NCI-H2227 (cell line): ENCODE data around the gene SUGCT.

Experiments
- DNase-seq: peaks from one replicate; lab custom pipeline; 2025; ENCODE audit not compliant: unreplicated experiment; lab: John Stamatoyannopoulos, UW

Gene SUGCT

DNA sequence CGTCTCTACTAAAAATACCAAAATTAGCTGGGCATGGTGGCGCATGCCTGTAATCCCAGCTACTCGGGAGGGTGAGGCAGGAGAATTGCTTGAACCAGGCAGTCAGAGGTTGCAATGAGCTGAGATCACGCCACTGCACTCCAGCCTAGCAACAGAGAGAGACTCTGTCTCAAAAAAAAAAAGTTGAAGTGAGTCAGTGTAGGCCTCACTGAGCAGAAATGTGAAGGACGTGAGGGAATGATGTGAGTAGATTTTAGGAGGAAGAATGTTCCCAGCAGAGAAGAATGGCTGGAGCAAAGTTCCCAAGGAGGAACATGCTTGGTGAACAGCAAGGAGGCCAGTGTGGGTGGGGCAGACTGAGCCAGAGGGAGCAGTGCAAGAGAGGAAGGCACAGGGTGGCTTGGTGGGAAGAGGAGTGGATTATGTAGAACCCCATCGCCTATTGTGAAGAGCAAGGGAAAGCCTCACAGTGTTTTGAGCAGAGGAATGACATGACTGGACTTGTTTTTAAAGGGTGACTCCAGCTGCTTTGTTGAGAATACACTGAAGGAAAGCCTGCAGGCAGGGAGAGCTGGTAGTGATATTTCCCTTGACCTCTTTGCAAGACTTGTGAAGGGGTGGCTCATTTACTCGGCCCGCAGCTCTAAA lies 708.7 kb downstream of the SUGCT start:
- no peak for DNase-seq

DNA sequence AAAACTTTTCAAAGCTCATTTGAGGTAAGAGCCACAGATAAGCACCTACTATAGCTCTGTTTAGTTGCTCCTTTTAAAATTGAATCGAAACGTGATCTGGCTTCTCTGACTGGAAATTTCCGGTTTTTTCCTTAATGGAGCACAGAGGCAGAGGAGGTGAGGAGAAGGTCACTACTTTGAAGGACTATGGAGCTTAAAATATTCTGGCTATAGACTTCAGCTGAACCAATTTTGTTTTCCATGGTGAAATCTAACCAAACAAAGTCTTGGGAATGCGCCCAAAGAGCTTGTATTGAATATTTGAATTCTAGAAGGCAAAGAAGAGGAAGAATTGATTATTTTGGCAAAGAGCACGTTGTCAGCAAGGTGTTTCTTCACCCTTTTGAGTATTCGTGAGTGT lies 711.1 kb downstream of the SUGCT start:
- no peak for DNase-seq

DNA sequence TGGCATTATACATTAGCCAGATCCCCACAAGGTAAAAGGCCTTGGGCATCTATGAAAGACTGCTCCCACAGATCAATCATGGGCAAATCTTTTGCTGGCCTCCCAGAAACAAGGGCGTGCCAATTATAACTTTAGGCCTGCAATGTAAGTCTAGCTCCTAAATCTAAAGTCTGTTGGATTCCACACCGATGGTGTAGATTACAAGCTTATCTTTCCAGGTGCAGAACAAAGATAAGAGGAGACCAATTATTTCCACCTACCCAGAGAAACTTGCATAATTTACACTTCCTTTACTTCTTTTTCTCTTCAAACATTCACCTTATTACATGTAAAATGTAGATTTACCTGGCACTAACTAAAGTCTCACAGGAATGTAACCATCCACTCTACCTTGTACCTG lies 713.1 kb downstream of the SUGCT start:
- DNase-seq = no peak

DNA sequence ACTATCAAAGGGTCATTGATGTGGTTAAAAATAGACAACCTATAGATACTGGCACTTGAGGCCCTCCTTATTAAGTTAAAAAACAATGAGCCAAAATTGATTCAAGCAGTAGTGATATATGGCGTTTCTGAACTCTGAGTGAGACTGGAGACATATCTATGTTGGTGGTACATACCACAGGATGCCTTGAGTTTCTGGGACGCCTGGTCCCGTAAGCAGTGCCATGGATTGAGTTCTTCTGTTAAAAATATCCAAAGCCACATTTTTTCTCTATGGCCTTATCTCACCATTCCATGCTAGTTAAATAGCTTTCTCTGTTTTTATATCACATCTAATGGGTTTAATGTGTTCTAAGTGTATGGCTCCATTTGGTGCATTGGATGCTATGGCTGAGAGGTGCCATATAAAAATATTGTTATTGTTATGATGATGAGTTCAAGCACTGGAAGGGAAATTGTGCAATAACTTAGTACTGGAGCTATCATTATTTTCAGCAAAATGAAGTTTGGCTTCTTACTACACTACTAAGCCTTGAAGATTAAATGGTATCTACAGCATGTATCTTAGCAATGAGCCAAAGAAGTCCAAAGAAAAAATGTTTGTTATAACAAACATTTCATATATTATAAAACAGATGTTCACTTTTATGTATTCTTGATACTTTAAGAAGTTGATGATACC lies 713.9 kb downstream of the SUGCT start:
- no peak for DNase-seq

DNA sequence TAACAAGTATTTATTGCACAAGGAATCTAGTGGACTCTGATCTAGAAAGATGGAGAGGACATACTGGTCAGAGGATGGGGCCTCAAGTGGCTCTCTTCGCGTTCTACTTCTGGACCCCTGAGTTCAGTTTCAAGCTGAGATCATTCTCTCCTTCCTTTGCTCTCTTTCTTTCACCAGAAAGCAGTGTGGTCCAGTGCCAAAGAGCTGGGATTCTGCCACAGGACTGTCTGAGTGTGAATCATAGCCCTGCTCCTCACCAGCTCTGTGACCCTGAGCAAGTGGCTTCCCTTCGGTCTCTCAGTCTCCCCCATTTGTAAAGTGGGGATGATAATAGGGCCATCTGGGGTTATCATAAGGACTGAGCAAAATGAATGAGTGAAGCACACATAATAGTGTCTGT lies 715.2 kb downstream of the SUGCT start:
- no peak for DNase-seq

DNA sequence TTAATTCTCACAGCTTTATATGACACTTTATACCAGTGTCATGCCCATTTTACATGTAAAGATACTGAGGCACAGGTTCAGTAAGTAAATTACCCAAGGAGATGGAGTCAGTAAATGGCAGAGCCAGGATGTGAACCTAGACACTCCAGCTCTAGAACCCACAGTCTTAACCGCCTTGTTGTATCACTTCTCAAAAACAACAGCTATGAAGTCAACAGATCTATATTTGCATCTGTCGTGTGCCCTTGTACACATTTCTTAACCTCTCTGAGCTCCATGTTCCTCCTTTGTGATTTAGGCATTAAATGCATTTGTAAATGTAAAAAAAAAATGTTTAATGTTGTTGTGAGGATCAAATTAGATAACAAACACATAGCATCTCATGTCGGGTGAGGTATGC lies 716.2 kb downstream of the SUGCT start:
- DNase-seq = no peak

DNA sequence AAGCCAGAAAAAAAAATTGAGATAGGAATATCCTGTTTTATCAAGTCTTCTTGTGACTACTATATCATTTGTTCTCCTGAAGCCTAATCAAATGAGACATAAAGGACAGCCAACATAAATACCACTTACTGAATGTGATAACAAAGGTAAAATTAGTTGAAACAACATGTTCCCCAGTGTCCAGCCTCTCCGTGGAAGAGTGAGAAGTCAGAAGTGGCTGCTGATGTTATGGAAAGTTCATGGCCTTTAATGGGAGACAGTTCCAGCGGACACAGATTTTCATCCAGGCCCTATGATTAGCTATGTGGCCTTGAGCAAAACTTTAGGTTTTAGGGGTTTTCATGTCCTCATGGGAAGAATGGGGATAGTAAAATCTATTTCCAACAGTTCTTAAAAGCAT lies 724.3 kb downstream of the SUGCT start:
- no peak for DNase-seq

DNA sequence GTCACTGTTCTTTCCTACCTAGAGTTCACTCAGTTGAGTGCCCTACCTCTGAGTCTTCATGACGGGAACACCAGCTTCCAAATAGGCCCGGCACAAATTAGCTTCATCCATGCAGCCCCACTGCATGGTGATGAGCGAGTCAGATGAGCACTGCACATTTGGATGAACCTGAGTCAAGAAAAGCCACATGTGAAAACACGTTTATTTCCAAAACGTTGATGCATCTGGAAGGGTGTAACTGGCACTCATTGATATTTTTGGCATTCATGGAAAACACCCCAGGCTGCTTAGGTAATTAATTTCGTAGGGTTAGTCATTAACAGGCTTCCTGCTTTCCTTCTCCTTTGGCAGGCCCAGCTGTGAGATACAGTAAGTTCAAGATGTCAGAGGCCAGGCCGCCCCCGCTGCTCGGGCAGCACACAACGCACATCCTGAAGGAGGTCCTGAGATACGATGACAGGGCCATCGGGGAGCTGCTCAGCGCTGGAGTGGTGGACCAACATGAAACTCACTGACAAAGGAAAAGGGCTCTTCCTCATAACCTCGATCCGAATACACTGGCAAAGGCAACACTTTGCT lies 725.2 kb downstream of the SUGCT start:
- no peak for DNase-seq

DNA sequence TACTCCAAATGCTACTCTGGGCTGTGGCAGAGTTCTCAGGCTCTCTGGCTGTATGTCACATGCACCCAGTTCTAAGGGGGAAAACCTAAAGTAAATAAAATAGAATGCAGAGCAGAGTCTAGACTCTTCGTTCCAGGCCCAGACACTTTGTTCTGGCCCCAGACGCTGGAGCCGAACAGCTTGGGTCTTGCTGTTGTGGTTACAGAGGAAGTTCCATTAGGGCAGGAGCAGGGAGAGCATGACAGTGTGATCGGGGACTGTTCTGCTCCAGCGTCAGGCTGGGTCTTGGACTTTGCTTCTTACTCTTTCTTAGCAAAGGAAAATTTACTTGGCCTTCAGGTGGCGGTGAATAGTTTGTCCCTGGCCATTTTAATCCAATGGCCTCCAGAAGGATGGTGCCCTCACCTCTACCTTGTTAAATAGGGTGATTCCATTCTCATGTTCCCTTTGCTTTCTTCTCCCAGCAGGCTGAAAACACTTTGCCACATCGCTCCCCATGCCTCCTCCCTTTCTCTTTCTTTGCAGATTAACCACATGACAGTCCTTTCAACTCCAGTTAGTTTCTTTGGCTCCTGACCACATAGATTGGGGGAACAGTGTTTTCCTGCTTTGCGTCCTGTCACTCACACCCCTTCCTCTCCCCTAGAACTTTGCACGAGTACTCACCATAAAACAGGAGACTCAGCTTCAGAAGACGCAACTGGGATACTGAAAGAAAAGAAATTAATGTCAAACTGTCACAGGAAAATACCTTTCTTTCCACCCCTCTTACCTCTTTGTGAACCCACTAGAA lies 730.8 kb downstream of the SUGCT start:
- no peak for DNase-seq

DNA sequence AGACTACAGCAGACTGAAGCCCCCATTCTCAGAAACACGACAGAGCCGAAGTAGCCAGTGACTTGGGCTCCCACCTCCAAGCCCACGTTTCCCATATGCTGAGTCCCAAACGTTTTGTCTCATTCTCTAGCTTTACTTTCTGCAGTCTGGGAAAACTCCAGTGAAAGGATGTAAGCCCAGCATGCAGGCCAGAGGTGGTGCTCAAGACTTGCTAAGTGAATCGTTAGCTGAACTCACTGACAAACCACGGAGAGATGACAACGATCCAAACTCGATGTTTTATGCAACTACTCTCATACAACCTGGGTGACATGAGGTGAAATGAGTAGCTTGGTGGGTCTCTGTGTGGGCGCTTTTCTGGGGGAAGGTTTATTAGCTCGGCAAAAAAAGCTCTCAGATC lies 731.8 kb downstream of the SUGCT start:
- DNase-seq = no peak

DNA sequence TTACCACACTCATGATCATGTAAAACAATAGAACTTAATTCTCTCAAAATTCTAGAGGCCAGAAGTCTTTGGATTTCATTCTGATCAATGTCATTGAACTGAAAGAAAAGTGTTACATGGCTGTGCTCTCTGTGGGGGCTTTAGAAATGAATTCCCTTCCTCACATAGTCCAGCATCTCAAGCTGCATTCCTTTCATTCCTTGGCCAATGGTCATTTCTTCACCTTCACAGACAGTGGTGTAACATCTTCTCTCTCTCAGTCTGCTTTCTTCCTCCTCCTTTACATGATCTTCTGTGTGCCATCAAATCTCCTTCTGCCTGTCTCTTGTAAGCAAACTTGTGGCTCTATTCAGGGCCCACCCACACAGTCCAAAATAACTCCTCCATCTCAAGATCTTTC lies 735.3 kb downstream of the SUGCT start:
- DNase-seq = no peak

DNA sequence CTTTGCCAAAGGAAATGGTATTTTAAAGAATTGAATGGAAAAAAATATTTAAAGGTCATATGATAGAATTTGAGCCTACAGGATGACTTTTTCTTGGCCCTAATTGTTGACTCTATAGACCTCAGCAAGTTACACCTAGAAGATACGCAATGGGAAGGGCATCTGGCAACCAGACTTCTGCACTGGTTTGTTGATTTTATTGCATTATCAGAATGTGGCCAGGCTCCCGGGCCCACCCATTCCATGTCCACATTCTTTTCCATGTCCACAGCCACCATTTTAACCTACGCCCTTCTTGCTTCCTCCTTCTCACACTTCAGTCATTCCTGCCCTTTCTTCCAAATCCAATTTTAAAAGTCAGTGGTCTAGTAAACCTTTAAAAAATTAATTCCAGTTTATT lies 738.4 kb downstream of the SUGCT start:
- no peak for DNase-seq

DNA sequence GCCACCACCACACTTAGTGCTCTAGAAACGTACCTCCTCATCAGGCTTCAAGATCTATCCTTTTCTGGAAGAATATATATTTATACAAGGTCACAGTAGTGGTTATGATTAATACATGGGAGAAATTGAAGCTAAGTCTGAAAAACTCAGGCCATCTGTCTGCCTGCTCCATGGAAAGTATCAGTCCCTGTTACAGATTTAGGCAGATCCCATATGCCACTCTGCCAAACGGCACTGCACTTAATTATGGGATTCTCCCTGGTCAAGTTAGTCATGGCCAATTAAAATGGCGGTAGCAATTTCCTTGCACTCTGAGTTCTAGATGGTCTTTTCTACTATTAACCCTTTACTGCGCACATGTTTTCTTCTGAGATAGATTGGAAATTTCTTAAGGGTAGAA lies 740.0 kb downstream of the SUGCT start:
- no peak for DNase-seq

DNA sequence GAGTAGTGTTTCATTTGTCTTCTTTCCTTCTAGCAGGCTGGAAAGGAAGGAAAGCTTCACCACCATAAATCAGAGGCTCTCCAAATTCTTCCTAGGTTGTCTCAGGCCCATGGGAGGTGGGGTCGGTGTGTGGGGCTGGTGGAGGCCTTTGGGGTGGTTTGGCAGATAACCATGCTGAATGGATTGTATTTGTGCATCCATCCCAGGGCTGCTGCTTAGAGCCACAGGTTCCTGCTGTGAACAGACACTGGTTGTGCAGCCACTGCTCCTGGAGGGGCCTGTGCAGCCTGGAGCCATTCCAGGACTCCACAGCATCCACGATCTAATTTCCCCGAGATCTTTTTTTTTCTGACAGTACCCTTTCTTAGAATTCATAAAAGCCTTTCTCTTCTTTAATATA lies 741.8 kb downstream of the SUGCT start:
- no peak for DNase-seq

DNA sequence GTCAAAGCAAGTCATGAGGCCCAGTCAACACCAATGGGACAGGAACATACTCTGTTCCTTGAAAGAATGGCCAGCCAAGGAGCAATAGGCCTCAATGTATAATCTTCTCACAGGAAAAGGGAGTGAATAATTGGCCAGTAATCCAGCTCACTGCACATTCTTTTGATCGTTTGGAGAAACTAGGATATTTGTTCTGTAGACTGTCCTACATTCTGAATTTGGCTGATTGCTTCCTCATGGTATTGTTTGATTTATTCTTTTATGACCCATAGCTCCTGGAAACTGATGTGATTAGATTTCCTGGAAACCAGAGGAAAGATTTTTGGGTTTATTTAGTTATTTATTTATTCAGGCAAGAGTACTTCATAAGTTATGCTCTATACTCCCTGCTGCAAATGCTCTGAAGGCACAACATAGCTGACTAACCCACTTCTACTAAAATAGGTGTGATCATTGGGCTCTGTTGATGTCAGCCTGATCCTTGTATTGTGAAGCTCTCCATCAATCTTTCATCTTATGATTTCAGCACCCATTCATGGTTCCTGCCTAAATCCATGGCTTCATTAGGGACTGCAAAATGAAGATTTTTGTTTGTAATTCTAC lies 745.2 kb downstream of the SUGCT start:
- DNase-seq = no peak

DNA sequence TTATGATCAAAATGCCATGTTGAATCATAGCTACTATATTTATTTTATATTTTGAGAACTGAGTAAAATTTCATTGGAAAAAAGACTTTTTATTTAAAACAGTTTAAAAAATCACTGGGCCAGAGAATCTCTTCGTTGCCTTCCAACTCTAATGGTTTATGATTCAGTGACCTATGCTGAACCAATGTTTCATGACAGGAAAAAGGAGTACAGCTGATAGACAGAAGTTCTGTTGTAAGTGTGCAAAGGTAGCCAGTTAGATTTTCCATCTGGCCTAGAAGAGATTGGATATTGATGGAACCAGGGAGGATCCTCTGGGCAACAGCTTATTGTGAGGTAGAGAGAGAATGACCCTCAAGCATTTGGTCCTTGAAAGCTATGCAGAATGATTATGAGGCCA lies 745.8 kb downstream of the SUGCT start:
- no peak for DNase-seq

DNA sequence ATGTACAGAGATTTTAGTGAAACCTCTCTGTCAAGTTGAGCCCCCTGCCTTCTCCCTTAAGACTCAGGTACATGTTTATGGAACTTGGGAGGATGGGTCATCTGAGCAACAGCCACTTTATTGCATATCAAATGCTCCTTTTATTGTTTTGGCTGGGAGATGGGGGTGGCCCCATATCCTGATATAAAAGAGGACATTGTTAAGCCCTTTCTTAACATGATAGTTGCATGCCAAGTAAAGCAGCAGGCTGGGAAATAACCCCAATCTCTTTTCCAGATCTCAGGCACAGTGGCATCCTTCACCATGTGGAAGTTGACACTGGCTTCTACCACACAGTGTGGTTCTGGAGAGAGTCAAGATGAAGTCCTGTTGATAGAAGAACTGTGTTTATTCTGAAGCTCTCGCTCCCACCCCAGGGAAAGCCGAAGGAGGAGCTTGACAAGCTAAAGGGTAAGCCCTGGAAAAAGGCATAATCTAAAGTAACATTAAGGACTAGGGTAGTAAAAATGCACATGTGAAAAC lies 746.7 kb downstream of the SUGCT start:
- no peak for DNase-seq

DNA sequence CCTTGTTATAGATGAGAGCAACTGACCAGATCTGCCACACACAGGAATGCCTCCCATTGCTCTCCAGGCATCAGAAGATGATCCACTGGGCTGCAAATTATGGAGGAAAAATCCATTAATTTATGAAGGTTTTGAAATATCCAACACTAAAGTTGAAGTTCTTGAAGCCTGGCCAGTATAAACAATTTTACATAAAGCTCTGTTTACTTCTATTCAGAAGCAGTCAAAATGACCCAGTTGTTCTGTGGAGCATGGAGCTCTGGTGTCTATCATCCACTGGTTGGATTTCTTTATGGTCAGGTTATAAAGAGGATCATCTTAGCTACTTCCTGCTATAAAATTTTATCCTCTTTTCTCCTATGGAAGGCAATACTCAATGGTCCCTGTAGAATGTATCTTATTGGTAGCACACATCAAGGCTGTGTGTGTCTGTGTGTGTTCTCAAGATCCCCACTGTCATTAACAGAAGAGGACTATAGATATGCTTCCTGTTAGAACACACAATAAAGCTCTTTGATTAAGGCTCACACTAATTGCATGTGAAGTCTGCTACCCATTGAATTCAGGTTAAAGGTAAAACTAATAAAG lies 747.4 kb downstream of the SUGCT start:
- no peak for DNase-seq

DNA sequence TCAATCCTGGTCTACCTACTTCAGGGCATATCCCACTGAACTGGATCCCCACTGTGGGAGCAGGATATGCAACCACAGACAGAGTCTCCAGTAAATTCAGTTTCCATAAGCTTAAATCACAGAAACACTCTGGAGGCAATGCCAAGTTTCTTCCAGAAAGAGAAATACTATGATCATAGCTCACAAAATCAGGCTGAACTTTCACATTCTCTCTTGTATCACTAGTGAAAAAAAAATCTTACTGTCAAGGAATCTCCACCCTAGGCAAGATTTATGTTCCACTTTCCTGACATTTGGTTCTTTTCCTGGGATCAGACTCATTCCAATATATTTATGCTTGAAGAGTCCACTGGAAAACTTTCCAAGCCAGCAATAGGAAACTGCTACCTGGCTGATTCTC lies 749.0 kb downstream of the SUGCT start:
- no peak for DNase-seq

DNA sequence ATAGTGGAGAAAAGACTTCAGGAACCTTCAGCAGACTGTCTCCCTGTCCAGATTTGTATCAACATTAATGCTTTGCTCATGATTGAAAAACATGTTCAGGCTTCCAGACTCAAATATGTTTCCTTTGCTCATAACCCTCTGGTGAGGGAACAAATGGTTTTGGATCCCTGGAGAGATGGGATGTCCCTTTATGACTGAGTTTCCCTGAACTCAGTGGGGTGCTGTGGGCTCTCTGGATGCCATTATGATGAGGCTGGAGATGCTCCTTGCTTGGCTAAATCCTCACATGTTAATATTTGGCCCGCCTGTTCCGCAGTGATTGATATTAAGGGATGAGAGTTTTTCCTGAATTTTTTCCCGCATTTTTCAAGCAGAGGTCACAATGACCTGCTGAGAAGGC lies 749.4 kb downstream of the SUGCT start:
- no peak for DNase-seq

DNA sequence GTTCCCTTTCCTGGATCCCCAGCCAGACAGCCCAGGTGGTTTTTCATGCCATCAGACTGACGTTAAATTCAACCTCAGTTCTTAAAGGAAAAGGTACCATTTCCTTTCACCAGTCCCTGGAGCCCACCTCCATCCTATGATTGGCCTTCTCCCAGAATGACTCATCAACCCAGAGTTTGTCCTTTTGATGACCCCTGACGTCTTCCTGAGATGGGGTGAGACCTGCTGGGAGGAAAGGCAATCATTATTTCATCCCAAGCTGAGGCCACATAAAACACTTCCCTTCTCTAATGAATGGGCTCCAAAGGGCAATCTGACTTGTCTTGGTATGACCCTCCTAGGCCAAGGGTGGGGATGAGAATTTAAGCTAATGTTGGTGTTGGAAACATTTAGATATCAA lies 750.7 kb downstream of the SUGCT start:
- no peak for DNase-seq
